Adrenal gland (tissue), 12 donors: Measurements from ENCODE around the gene KIAA0930. TPM values are rescaled to one million over a fixed set of nuclear protein-coding genes. Genes with fewer than 3 reads are reported as not detected.

ENCODE experiments used
- DNase-seq, 7 donors: peaks; one replicate each; pipeline ENCODE4 v3.0.0-alpha.2; 2019 to 2020
- H3K27ac ChIP-seq, 5 donors: fragments of 200-600 bp; sonication (generic) in 4 of 5; 1 replicate in 3 of 5; 2 replicates in 2 of 5; pipeline versions ENCODE4 v1.5.1 to v1.8.0; 2016 to 2020; ENCODE audit warnings: mild to moderate bottlenecking in 1 of 5
- H3K27me3 ChIP-seq: fragments of 200-600 bp; 2 replicates; pipeline ENCODE4 v1.8.0; 2021
- H3K36me3 ChIP-seq, 2 donors: fragments of 200-600 bp; replicated peaks in 1 of 2; 1 replicate in 1 of 2; 2 replicates in 1 of 2; pipeline versions ENCODE4 v1.5.1 to v1.8.0; 2018 to 2022
- H3K4me1 ChIP-seq, 2 donors: fragments of 200-600 bp; replicated peaks in 1 of 2; 1 replicate in 1 of 2; 2 replicates in 1 of 2; pipeline versions ENCODE4 v1.5.1 to v1.8.0; 2018 to 2021
- H3K4me3 ChIP-seq, 4 donors: fragments of 200-600 bp; sonication (generic) in 3 of 4; one replicate each; pipeline ENCODE4 v1.5.1; 2016 to 2018
- H3K9me3 ChIP-seq, 3 donors: fragments of 200-600 bp; sonication (generic) in 1 of 3; replicated peaks in 1 of 3; 1 replicate in 2 of 3; 2 replicates in 1 of 3; pipeline versions ENCODE4 v1.5.1 to v1.8.0; 2016 to 2021
- POLR2A ChIP-seq, 2 donors: fragments of 450-650 bp; IDR thresholded peaks; one replicate each; pipeline ENCODE4 v1.6.1; 2017; ENCODE audit warnings: antibody characterized with exemption in 2 of 2, mild to moderate bottlenecking in 2 of 2, moderate library complexity in 1 of 2
- WGBS, 4 donors: extraction: QIAGEN DNeasy Blood & Tissue Kit in 2 of 4; methylation state at CpG; one replicate each; pipeline versions ENCODE4 v1.1.5 to v1.1.7; 2013 to 2017; 5-methylcytosine and 5-hydroxymethylcytosine counted together
- intact Hi-C, 2 donors: fragments of 100-400 bp; cut with DNase I; formaldehyde crosslinking; loops; one replicate each; pipeline versions ENCODE4 v1.14.1 to v1.15.0; 2022 to 2023
- polyA plus RNA-seq, 3 donors: library from polyadenylated mRNA; stranded (reverse); fragments of 200-250 nt in 2 of 3; fragments of 350-450 nt in 1 of 3; fragmentation: Illumina TruSeq in 1 of 3; extraction: RNeasy Lipid Tissue Mini Kit (QIAGEN cat#74804) in 1 of 3; gene quantifications; one replicate each; pipeline ENCODE4 v1.2.3, GENCODE V29; 2013 to 2014
- total RNA-seq, 9 donors: library from RNA; depleted of rRNA in 4 of 9; stranded (reverse); fragments of >200 nt in 4 of 9; fragments of 120-200 nt in 1 of 9; fragmentation: NEBNext Ultra II Directional in 1 of 9; extraction: Animal tissue kit (Norgen Biotek cat#: 25700) in 1 of 9; gene quantifications; one replicate each; pipeline versions ENCODE4 v1.1.0 to v1.2.4, GENCODE V29; 2013 to 2023
- TF ChIP-seq, protein P1 (sequence below), 6 experiments: fragments of 450-650 bp in 4 of 6; fragments of 200-600 bp in 2 of 6; sonication (generic) in 1 of 6; IDR thresholded peaks; 1 replicate in 5 of 6; 2 replicates in 1 of 6; pipeline versions ENCODE4 v1.5.1 to v1.8.0; 2016 to 2021; ENCODE audit warnings: antibody characterized with exemption in 6 of 6, mild to moderate bottlenecking in 2 of 6, moderate library complexity in 1 of 6
- donor health status: healthy with polysubstance abuse.
- donor health status: Bipolar disorder and iron deficiency.
- donor health status: DM: yes; HTN: yes; CAD: no.
- donor health status: DM: no; HTN: no; CAD: no.
- donor health status: DM: no; HTN: no; CAD: no.
- donor health status: DM: yes; HTN: yes; CAD: no.

Gene KIAA0930
- total and polyA plus RNA-seq, 12 donors: 40.3 to 183 (median 96.4) TPM

- intact Hi-C loops: no loop called here
- peak in 1 of 7 donors; percentile 7 for DNase-seq
- peak overlapping the region in 2 of 5 donors; percentile 63 to 87 for H3K27ac ChIP-seq
- H3K36me3 ChIP-seq: no peaks in the 10 kb centered on the region
- H3K27me3 ChIP-seq: no peaks in the 10 kb centered on the region
- 74 to 89% (median 87%) methylated on average over 16 to 19 of the region's 19 CpGs for WGBS, 4 donors
- TF ChIP-seq, protein P1, sequence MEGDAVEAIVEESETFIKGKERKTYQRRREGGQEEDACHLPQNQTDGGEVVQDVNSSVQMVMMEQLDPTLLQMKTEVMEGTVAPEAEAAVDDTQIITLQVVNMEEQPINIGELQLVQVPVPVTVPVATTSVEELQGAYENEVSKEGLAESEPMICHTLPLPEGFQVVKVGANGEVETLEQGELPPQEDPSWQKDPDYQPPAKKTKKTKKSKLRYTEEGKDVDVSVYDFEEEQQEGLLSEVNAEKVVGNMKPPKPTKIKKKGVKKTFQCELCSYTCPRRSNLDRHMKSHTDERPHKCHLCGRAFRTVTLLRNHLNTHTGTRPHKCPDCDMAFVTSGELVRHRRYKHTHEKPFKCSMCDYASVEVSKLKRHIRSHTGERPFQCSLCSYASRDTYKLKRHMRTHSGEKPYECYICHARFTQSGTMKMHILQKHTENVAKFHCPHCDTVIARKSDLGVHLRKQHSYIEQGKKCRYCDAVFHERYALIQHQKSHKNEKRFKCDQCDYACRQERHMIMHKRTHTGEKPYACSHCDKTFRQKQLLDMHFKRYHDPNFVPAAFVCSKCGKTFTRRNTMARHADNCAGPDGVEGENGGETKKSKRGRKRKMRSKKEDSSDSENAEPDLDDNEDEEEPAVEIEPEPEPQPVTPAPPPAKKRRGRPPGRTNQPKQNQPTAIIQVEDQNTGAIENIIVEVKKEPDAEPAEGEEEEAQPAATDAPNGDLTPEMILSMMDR (IDR thresholded peaks at IDR 0.05): no peak
- no peak for TF ChIP-seq POLR2A (IDR thresholded peaks at IDR 0.05)
- H3K4me1 ChIP-seq: peaks cover 5 to 24% of the 10 kb centered on the region in 2 donors
- H3K4me3 ChIP-seq: no peak overlapping the region
- no peaks in the 10 kb centered on the region for H3K9me3 ChIP-seq
Observed at GRCh38 chr22:45224988-45225731, 15.5 kb downstream of the KIAA0930 start.

- no peaks in the 10 kb centered on the region for H3K9me3 ChIP-seq
- intact Hi-C loops: no loop called here
- no peaks in the 10 kb centered on the region for H3K36me3 ChIP-seq
- H3K4me1 ChIP-seq: peaks cover 5 to 24% of the 10 kb centered on the region in 2 donors
- H3K27ac ChIP-seq: no peak overlapping the region
- WGBS, 4 donors: 81 to 87% (median 85%) methylated on average over 11 of the region's 11 CpGs
- DNase-seq: no peak
- no peaks in the 10 kb centered on the region for H3K27me3 ChIP-seq
- H3K4me3 ChIP-seq: no peak overlapping the region
- no peak for TF ChIP-seq POLR2A (IDR thresholded peaks at IDR 0.05)
- TF ChIP-seq, protein P1 (IDR thresholded peaks at IDR 0.05): no peak
Observed at GRCh38 chr22:45224331-45224730, 16.4 kb downstream of the KIAA0930 start.

- Histone ChIP-seq H3K27me3 (no peaks in the 10 kb centered on the region), H3K27ac (no peak overlapping the region), H3K4me1 (peaks cover 5 to 24% of the 10 kb centered on the region in 2 donors), H3K9me3 (no peaks in the 10 kb centered on the region), H3K4me3 (no peak overlapping the region), H3K36me3 (no peaks in the 10 kb centered on the region)
- 45 to 54% (median 51%) methylated on average over 5 of the region's 5 CpGs for WGBS, 4 donors
- intact Hi-C loops: no loop called here
- TF ChIP-seq, protein P1 (IDR thresholded peaks at IDR 0.05): no peak
- peak in 1 of 7 donors; percentile 7 for DNase-seq
Observed at GRCh38 chr22:45223304-45224117, 17.2 kb downstream of the KIAA0930 start.

DNA sequence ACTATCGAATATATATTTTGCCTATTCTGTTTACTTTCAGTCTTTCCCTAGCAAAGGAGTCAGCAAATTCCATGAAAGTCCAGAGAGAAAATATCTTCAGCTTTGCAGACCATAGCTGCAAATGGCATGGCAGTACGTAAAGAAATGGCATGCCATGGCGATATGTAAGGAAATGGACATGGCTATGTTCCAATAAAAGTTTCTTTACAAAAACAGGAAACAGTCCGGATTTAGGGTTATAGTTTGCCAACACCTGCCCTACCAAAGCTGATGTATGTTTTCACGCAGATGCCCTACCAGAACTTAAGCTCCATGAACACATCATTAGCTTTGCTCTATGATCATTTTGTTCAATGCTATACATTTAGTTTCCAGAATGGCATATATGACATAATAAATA lies 19.5 kb downstream of the KIAA0930 start:
- peaks cover 5 to 13% of the 10 kb centered on the region in 2 donors for H3K4me1 ChIP-seq
- 68 to 74% (median 71%) methylated on average over 5 of the region's 5 CpGs for WGBS, 4 donors
- H3K36me3 ChIP-seq: no peaks in the 10 kb centered on the region
- TF ChIP-seq, protein P1 (IDR thresholded peaks at IDR 0.05): no peak
- no peak for TF ChIP-seq POLR2A (IDR thresholded peaks at IDR 0.05)
- DNase-seq: no peak
- H3K27ac ChIP-seq: no peak overlapping the region
- H3K9me3 ChIP-seq: no peaks in the 10 kb centered on the region
- no peak overlapping the region for H3K4me3 ChIP-seq
- intact Hi-C loops: no loop called here
- no peaks in the 10 kb centered on the region for H3K27me3 ChIP-seq
